ENCODE data around the gene PTPN2.

GRCh38 chr18:12860530-12860929 is 23.5 kb downstream of the PTPN2 start:
- TF ChIP-seq EZH2phosphoT487 (IDR thresholded peaks at IDR 0.05; ENCODE audit: unreplicated experiment) = no peak
- TF ChIP-seq CTCF (conservative IDR thresholded peaks at IDR 0.05; ENCODE audit: low read depth in 2 of 2) = no peak
- no peak for TF ChIP-seq REST (IDR thresholded peaks at IDR 0.05; ENCODE audit: unreplicated experiment)
- no peak for TF ChIP-seq JUNB (IDR thresholded peaks at IDR 0.05; ENCODE audit: unreplicated experiment)
- no peak for TF ChIP-seq ETS1 (IDR thresholded peaks at IDR 0.05)
- no peak for TF ChIP-seq ZNF114 (CRISPR knock-in tag; IDR thresholded peaks at IDR 0.05)
- no peak for TF ChIP-seq NANOG (IDR thresholded peaks at IDR 0.05; ENCODE audit: borderline replicate concordance)
- no peak for TF ChIP-seq POLR2AphosphoS5 (IDR thresholded peaks at IDR 0.05; ENCODE audit: low read depth)
- no peak for TF ChIP-seq CREB1 (CRISPR knock-in tag; IDR thresholded peaks at IDR 0.05; ENCODE audit: low read depth)
- TF ChIP-seq EZH2 (IDR thresholded peaks at IDR 0.05; ENCODE audit: low read depth, unreplicated experiment) = no peak
- no peak for TF ChIP-seq ZNF331 (CRISPR knock-in tag; IDR thresholded peaks at IDR 0.05; ENCODE audit: low read depth)
- no peak for TF ChIP-seq STAT1 (IDR thresholded peaks at IDR 0.05; ENCODE audit: unreplicated experiment)
- no peak for TF ChIP-seq ZNF462 (CRISPR knock-in tag; IDR thresholded peaks at IDR 0.05)

Data from GM23338 (cell line).